Urinary bladder (tissue), 4 donors: Measurements from ENCODE around the gene CCDC141. TPM values are rescaled to one million over a fixed set of nuclear protein-coding genes. Genes with fewer than 3 reads are reported as not detected.

Experiments
- DNase-seq: peaks from one replicate; pipeline ENCODE4 v3.0.0-alpha.2; 2015; ENCODE audit errors: extremely low spot score
- H3K27ac ChIP-seq: one replicate; pipeline ENCODE4 v1.5.1; 2013; ENCODE audit warnings: low read depth, mild to moderate bottlenecking, moderate library complexity
- H3K36me3 ChIP-seq: one replicate; pipeline ENCODE4 v1.6.1; 2013; ENCODE audit warnings: mild to moderate bottlenecking, moderate library complexity; ENCODE audit not compliant: insufficient read depth
- H3K4me1 ChIP-seq: one replicate; pipeline ENCODE4 v1.6.1; 2013; ENCODE audit warnings: mild to moderate bottlenecking, moderate library complexity; ENCODE audit not compliant: insufficient read depth
- H3K4me3 ChIP-seq: one replicate; pipeline ENCODE4 v1.5.1; 2013; ENCODE audit warnings: low read depth, low read length
- WGBS: extraction: QIAGEN DNeasy Blood & Tissue Kit; methylation state at CpG from one replicate; pipeline ENCODE4 v1.1.7; 2013; 5-methylcytosine and 5-hydroxymethylcytosine counted together
- polyA plus RNA-seq: library from polyadenylated mRNA; stranded (reverse); fragments of 200-250 nt; gene quantifications from one replicate; pipeline ENCODE4 v1.2.3, GENCODE V29; 2013
- total RNA-seq: library from RNA; depleted of rRNA; stranded (reverse); fragments of >200 nt; gene quantifications from one replicate; pipeline ENCODE4 v1.2.3, GENCODE V29; 2014
- donor health status: healthy with polysubstance abuse.
- donor health status: healthy.

The CCDC141 gene
- total and polyA plus RNA-seq, 2 donors, result 0.20 to 18.0 TPM

DNA sequence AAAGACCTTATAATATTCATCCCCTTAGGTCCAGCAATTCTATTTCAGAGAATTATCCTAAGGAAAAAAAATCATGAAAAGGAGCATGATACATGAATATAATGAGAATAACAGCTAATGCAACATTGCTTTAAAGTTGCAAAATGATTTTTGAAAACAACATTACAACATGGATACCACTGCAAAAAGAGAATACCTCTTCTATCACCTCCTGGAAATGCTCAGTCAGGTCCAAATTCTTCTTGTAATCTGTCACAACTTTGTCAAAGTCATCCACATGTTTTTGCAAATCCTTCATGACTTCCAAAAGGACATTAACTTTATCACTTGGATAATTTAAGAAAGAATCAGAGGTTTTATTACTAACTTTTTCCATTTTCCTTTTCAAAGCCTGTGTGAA, 194.8 kb downstream of the CCDC141 start:
- Histone ChIP-seq H3K4me1 (no peaks in the 10 kb centered on the region), H3K4me3 (no peak overlapping the region), H3K36me3 (no peaks in the 10 kb centered on the region), H3K27ac (no peak overlapping the region)
- no peak for DNase-seq

DNA sequence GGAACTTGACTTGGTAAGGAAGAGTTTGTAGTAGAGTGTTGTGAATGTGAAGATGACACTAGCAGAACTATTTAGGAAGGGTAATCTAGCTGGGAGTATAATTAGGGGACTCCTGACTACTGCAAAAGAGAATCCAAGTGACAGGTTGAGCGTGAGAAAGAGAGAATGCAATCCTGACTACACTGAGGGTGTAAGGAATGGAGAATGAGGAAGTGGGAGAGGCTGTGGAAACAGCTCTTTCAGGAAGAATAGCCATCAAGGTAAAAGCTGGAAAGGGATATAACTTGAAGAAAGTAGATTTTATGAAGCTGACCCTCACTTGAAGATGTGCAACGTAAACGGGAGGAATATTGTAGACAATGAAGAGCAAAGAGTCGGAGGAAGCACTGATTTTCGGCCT, 201.6 kb downstream of the CCDC141 start:
- Histone ChIP-seq H3K27ac (no peak overlapping the region), H3K4me1 (no peaks in the 10 kb centered on the region), H3K4me3 (no peak overlapping the region), H3K36me3 (no peaks in the 10 kb centered on the region)
- 98% methylated on average over 5 of the region's 5 CpGs for WGBS
- no peak for DNase-seq

DNA sequence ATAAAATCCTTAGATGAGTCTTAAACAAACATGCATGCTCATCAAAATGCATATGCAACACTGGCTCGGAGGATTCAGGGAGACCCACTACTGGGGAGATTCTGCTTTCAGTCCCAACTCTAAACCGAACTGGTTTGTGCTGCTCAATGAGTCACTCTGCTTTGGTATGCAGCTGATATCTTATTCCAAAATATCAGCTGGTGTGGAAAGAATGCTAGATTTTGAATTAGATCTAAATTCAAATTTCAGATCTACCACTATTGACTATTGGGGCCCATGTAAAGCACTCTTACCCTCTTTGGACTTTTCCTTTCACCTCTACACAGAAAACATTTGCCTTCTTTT, 203.5 kb downstream of the CCDC141 start:
- no peak for DNase-seq
- Histone ChIP-seq H3K4me3 (no peak overlapping the region), H3K4me1 (no peaks in the 10 kb centered on the region), H3K36me3 (no peaks in the 10 kb centered on the region), H3K27ac (no peak overlapping the region)
- WGBS, result 50% methylated on average over 2 of the region's 2 CpGs

DNA sequence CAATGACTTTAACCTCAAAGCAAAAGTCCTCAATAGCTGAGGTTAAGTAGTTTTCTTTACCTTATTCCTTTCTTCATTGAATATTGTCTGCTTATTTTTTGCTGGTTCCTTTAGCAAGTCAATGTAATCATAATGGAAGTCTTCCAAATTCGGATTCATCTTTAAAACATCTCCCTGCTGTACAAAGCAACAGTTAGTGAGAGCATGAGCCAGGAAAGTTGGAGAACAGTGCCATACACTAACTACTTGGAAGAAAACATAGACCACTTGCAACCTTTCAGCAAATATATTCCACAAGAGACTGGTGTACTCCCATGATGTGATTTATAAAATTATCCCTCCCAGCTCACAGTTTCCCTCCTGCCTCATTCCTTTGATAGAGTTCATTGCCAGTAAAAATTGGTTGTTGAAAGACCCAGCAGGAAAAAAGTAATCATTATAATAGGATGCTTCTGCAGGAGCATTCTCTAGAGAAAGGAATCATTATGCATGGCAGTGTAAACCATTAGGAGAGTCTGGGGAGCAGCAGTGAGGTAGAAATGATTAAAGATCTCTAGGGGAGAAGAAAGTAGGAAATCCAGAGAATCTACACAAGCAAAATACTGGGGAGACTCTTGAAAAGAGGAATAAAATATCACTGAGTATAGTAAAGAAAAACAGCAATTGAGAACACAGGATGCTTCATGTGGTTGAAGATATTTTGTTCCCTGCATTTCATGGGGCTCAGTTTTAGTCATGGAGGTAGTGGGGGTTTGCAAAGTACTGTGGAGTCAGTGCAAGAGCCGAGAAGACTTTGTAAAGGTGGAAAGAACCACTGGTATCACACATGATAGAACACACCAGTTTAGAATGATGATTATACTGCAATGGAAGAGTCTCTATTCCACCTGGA, 204.1 kb downstream of the CCDC141 start:
- Histone ChIP-seq H3K36me3 (no peaks in the 10 kb centered on the region), H3K4me1 (no peaks in the 10 kb centered on the region), H3K27ac (no peak overlapping the region), H3K4me3 (no peak overlapping the region)
- DNase-seq, result no peak
- WGBS, result 56% methylated on average over 2 of the region's 2 CpGs

DNA sequence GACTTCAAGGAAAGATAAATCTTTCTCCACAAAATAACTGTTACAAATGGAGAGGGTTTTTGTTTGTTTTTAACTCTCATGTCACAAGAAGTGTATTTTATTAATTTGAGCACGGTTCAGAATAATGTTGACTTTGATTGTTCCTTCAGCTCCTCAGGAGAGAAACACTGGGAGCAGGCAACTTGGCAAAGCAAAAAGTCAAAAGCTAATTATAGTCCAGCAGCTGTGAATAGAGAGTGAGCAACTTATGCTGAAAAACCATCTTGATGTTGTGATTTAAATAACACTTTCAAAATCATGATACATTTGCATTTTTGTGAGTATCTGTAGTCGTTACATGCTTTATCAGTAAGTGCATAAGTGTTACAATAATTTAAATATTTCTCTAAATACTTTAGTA, 205.2 kb downstream of the CCDC141 start:
- DNase-seq, result no peak
- no peak overlapping the region for H3K4me3 ChIP-seq
- 59% methylated on average over 2 of the region's 2 CpGs for WGBS
- no peaks in the 10 kb centered on the region for H3K4me1 ChIP-seq
- H3K36me3 ChIP-seq, result no peaks in the 10 kb centered on the region
- no peak overlapping the region for H3K27ac ChIP-seq

DNA sequence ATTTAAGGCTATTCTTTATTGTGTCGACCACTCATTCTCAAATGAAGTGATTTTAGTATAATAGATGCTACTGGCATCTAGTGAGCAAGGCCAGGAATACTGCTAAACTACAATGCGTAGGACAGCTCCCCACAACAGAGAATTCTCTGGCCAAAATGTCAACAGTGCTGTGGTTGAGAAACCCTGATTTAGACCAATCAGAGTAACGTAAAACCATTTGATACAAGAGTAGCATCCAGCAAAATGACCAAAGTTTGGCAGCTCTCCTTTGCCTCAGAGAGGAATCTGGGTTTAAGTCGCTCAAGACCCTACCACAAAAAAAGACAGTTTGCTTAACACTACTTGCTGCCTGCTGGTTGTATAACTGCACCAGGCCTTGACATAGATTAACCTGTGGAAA, 205.7 kb downstream of the CCDC141 start:
- Histone ChIP-seq H3K27ac (no peak overlapping the region), H3K4me1 (no peaks in the 10 kb centered on the region), H3K36me3 (no peaks in the 10 kb centered on the region), H3K4me3 (no peak overlapping the region)
- 71% methylated on average over 4 of the region's 4 CpGs for WGBS
- DNase-seq, result no peak

DNA sequence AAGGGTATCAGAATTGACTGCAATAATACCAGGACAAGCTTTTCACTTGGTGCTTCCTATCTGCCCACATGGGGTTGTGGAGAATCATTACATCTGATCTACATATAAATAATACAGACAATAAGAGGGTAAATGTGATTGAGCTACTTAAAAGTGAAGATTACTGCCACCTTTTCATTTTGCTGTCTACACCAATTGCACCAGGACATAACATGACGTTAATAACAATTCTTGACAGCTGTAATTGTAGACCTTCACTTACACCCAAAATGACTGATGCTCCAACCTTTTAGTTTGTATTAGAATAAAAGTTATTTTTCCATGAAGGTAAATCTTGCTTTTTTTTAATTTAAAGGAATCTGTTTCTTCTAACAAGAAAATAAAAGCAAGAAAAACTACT, 206.2 kb downstream of the CCDC141 start:
- H3K36me3 ChIP-seq, result no peaks in the 10 kb centered on the region
- H3K27ac ChIP-seq, result no peak overlapping the region
- no peaks in the 10 kb centered on the region for H3K4me1 ChIP-seq
- 90% methylated on average over 1 of the region's 1 CpG for WGBS
- no peak overlapping the region for H3K4me3 ChIP-seq
- DNase-seq, result no peak

DNA sequence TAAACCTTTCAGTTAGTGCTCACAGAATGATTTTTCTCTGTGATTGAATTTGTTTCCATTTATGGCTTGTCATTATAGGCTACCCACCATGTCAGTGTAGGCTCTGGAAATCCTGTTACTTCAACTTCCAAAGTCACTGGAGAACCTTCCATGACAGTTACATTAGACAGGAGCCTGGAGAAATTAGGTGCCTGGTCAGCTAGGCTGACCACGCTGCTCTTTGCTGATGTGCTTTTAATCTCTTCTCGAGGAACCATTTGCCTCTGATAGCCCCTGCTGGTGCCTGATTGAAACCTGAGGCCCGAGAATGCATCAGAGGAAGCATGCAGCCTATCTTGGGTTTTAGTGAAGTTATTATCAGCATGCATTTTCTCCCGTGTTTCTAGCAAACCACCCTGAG, 213.1 kb downstream of the CCDC141 start:
- H3K4me1 ChIP-seq, result no peaks in the 10 kb centered on the region
- DNase-seq, result no peak
- no peak overlapping the region for H3K4me3 ChIP-seq
- 53% methylated on average over 4 of the region's 4 CpGs for WGBS
- no peaks in the 10 kb centered on the region for H3K36me3 ChIP-seq
- no peak overlapping the region for H3K27ac ChIP-seq

DNA sequence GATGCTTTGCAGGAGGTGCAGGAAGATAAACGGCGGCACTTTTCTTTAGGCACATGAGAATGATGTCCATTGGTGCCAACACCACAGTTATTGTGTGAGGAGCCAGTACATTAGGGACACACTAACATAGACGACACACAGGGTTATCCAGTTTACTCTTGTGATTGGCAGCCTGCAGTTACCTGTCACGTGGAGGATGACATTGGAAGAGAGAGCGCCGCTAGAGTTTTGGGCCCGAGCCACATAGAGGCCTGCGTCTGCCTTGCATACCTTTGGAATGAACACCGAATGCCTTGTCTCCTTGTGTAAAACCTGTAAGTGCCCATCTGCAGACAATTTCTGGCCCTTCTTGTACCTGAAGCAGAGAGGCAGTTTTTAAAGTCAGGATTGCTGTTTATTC, 215.9 kb downstream of the CCDC141 start:
- DNase-seq, result no peak
- 94% methylated on average over 9 of the region's 9 CpGs for WGBS
- Histone ChIP-seq H3K4me3 (no peak overlapping the region), H3K4me1 (no peaks in the 10 kb centered on the region), H3K36me3 (no peaks in the 10 kb centered on the region), H3K27ac (no peak overlapping the region)

DNA sequence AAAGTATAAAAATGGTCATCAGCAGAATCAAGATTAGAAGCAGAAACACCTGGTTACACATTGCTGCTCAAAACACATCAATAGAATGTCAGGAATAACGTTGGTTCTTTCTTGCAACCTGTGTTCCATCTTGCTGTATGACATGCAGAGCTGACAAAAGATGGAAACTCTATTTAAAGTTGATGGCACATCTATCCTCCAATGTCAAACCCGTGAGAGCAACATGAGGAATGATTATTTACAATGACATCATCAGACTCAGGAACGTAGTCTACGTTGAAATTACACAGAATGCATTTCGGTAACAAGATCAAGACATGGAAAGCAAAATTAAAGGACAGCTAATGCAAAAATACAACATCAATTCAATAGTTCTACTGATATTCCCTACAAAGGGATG, 216.6 kb downstream of the CCDC141 start:
- no peaks in the 10 kb centered on the region for H3K36me3 ChIP-seq
- H3K4me3 ChIP-seq, result no peak overlapping the region
- WGBS, result 89% methylated on average over 5 of the region's 5 CpGs
- H3K4me1 ChIP-seq, result no peaks in the 10 kb centered on the region
- no peak for DNase-seq
- H3K27ac ChIP-seq, result no peak overlapping the region

DNA sequence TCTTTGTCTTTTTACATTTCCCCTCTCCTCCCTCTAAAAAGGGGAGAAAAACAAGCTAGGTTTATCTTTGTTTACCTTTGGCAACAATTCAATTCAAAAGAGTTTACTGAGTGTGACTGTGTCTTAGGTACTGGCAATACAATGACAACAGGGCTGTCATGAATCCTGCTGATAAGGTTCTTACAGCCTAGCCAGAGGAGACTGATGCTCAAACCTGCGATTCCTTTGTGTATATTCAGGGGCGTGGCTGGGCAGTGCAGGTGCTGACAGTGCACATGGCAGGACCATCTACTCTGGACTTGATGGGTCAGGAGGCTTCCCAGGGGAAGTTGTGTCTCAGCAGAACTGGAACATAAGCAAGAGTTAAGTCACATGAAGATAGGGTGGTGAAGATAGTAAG, 219.5 kb downstream of the CCDC141 start:
- Histone ChIP-seq H3K4me3 (no peak overlapping the region), H3K36me3 (no peaks in the 10 kb centered on the region), H3K27ac (no peak overlapping the region), H3K4me1 (no peaks in the 10 kb centered on the region)
- DNase-seq, result no peak
- WGBS, result 71% methylated on average over 2 of the region's 2 CpGs

DNA sequence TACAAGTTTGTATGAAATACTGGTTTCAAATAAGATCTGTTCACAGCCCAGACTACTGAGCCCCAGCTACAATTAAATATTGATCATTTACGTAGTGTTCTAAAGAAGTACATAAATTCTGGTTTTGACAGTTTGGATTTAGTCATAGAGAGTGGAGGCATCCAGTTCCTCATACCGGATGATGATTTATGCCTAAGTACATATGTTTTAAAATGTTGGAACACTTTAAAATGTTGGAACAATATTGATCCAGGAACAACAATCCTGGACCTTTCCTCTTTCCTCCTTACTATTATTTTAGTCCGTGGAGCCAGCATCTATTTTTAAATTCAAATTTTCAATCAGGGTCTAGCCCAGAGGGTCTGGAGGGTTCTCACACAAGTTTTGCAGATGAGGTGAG, 220.0 kb downstream of the CCDC141 start:
- no peaks in the 10 kb centered on the region for H3K36me3 ChIP-seq
- no peak for DNase-seq
- whole genome bisulfite sequencing, result 78% methylated on average over 3 of the region's 3 CpGs
- no peak overlapping the region for H3K4me3 ChIP-seq
- H3K27ac ChIP-seq, result no peak overlapping the region
- H3K4me1 ChIP-seq, result no peaks in the 10 kb centered on the region

DNA sequence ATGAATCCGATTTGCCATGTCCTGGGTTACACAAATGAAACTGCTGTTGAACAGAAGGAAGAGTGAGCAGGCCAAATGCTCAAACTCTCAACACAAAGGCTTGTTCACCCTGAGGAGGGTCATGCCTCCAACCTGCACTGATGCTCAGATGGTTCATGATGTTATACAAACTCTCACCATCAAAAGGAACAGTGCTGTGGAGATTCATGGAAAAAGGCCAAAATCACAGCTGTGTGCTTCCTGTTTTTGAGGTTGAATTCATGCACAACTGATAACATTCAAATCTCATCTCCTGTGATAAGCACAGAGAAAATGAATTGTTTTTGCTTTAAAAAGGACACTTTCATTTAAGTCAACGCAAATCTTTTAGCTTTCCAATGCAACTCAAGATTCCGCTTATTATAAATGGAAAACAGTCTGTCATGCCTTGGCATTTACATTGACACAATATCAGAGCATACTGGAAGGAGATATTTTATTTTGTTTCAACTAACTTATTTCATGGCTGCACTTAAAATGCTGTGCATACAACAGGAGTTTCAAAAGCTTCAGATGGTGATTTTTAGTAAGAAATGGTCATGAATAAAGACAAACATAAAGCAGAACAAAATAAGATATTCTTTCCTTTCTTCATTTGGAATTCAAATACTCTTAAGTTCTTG, 220.5 kb downstream of the CCDC141 start:
- WGBS, result 43% methylated on average over 3 of the region's 3 CpGs
- Histone ChIP-seq H3K4me1 (no peaks in the 10 kb centered on the region), H3K27ac (no peak overlapping the region), H3K4me3 (no peak overlapping the region), H3K36me3 (no peaks in the 10 kb centered on the region)
- no peak for DNase-seq

DNA sequence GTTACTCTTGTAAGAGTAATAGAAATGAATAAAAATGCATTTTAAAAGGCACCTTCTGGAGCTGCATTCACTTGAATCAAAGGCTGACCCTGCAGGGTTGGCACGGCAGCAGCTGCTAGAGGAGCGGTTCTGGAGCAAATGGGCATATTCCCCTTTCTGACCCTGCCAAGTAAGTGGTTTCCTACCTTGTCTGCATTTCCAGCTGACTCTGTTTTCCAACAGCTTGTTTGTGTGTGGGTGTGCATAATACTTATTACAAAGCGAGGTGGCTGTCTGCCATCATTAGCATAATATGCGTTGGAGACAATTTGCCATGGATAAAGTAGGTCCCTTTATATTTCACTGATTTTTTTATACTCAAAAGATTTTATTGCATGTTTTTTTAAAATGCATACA, 221.5 kb downstream of the CCDC141 start:
- WGBS, result 69% methylated on average over 4 of the region's 4 CpGs
- H3K36me3 ChIP-seq, result no peaks in the 10 kb centered on the region
- no peaks in the 10 kb centered on the region for H3K4me1 ChIP-seq
- no peak overlapping the region for H3K4me3 ChIP-seq
- DNase-seq, result no peak
- no peak overlapping the region for H3K27ac ChIP-seq
